Effector memory CD4-positive, alpha-beta T cell (primary cell): Measurements from ENCODE around the gene LDLRAD3.

Experiments
- DNase-seq, 3 donors: peaks; one replicate each; pipeline ENCODE4 v3.0.0-alpha.2; 2020
- H3K27ac ChIP-seq: 2 replicates; pipeline ENCODE4 v1.7.0; 2013; ENCODE audit warnings: mild to moderate bottlenecking, low read length, moderate library complexity; ENCODE audit not compliant: insufficient read depth, poor library complexity, severe bottlenecking
- H3K27me3 ChIP-seq: replicated peaks from 2 replicates; pipeline ENCODE4 v1.7.0; 2013; ENCODE audit warnings: mild to moderate bottlenecking, low read length; ENCODE audit not compliant: insufficient read depth, control insufficient read depth, poor library complexity, severe bottlenecking
- H3K36me3 ChIP-seq: 2 replicates; pipeline ENCODE4 v1.7.0; 2013; ENCODE audit warnings: mild to moderate bottlenecking, low read length, moderate library complexity; ENCODE audit not compliant: control insufficient read depth, insufficient read depth
- H3K4me1 ChIP-seq: 2 replicates; pipeline ENCODE4 v1.7.0; 2013; ENCODE audit warnings: low read length, mild to moderate bottlenecking; ENCODE audit not compliant: control insufficient read depth, insufficient read depth, poor library complexity, severe bottlenecking
- H3K4me3 ChIP-seq: 2 replicates; pipeline ENCODE4 v1.7.0; 2013; ENCODE audit warnings: low read length, low read depth, mild to moderate bottlenecking; ENCODE audit not compliant: insufficient read depth, poor library complexity, severe bottlenecking
- H3K9me3 ChIP-seq: 2 replicates; pipeline ENCODE4 v1.7.0; 2013; ENCODE audit warnings: mild to moderate bottlenecking, low read length, moderate library complexity; ENCODE audit not compliant: control insufficient read depth

LDLRAD3 gene

GRCh38 chr11:36114095-36114494, 170.2 kb downstream of the LDLRAD3 start:
- no peaks in the 10 kb centered on the region for H3K27me3 ChIP-seq
- H3K36me3 ChIP-seq = no peaks in the 10 kb centered on the region
- no peaks in the 10 kb centered on the region for H3K9me3 ChIP-seq
- DNase-seq = no peak
- H3K4me1 ChIP-seq = no peaks in the 10 kb centered on the region
- no peak overlapping the region for H3K4me3 ChIP-seq
- H3K27ac ChIP-seq = no peak overlapping the region

- Histone ChIP-seq H3K9me3 (no peaks in the 10 kb centered on the region), H3K4me1 (no peaks in the 10 kb centered on the region), H3K27ac (no peak overlapping the region), H3K4me3 (no peak overlapping the region), H3K36me3 (no peaks in the 10 kb centered on the region), H3K27me3 (no peaks in the 10 kb centered on the region)
- DNase-seq = no peak
Measured at GRCh38 chr11:36115378-36115801, 171.5 kb downstream of the LDLRAD3 start.

GRCh38 chr11:36116161-36116560, 172.3 kb downstream of the LDLRAD3 start:
- no peaks in the 10 kb centered on the region for H3K36me3 ChIP-seq
- no peaks in the 10 kb centered on the region for H3K4me1 ChIP-seq
- DNase-seq = no peak
- H3K9me3 ChIP-seq = no peaks in the 10 kb centered on the region
- H3K27me3 ChIP-seq = no peaks in the 10 kb centered on the region
- no peak overlapping the region for H3K4me3 ChIP-seq
- no peak overlapping the region for H3K27ac ChIP-seq

GRCh38 chr11:36118084-36118483, 174.2 kb downstream of the LDLRAD3 start:
- Histone ChIP-seq H3K27ac (no peak overlapping the region), H3K27me3 (no peaks in the 10 kb centered on the region), H3K4me1 (no peaks in the 10 kb centered on the region), H3K9me3 (no peaks in the 10 kb centered on the region), H3K36me3 (no peaks in the 10 kb centered on the region), H3K4me3 (no peak overlapping the region)
- DNase-seq = no peak

- Histone ChIP-seq H3K27me3 (no peaks in the 10 kb centered on the region), H3K4me1 (no peaks in the 10 kb centered on the region), H3K9me3 (no peaks in the 10 kb centered on the region), H3K27ac (no peak overlapping the region), H3K36me3 (no peaks in the 10 kb centered on the region), H3K4me3 (no peak overlapping the region)
- no peak for DNase-seq
Measured at GRCh38 chr11:36119300-36119699, 175.4 kb downstream of the LDLRAD3 start.

GRCh38 chr11:36121054-36121453, 177.2 kb downstream of the LDLRAD3 start:
- no peak overlapping the region for H3K27ac ChIP-seq
- no peaks in the 10 kb centered on the region for H3K9me3 ChIP-seq
- DNase-seq = no peak
- no peaks in the 10 kb centered on the region for H3K36me3 ChIP-seq
- H3K27me3 ChIP-seq = no peaks in the 10 kb centered on the region
- no peaks in the 10 kb centered on the region for H3K4me1 ChIP-seq
- no peak overlapping the region for H3K4me3 ChIP-seq

GRCh38 chr11:36122671-36123070, 178.8 kb downstream of the LDLRAD3 start:
- Histone ChIP-seq H3K36me3 (no peaks in the 10 kb centered on the region), H3K9me3 (no peaks in the 10 kb centered on the region), H3K4me3 (no peak overlapping the region), H3K27ac (no peak overlapping the region), H3K27me3 (no peaks in the 10 kb centered on the region), H3K4me1 (no peaks in the 10 kb centered on the region)
- DNase-seq = no peak

GRCh38 chr11:36123336-36124101, 179.7 kb downstream of the LDLRAD3 start:
- Histone ChIP-seq H3K27ac (no peak overlapping the region), H3K36me3 (no peaks in the 10 kb centered on the region), H3K27me3 (no peaks in the 10 kb centered on the region), H3K4me3 (no peak overlapping the region), H3K9me3 (no peaks in the 10 kb centered on the region), H3K4me1 (no peaks in the 10 kb centered on the region)
- no peak for DNase-seq

GRCh38 chr11:36126678-36127077, 182.8 kb downstream of the LDLRAD3 start:
- Histone ChIP-seq H3K4me3 (no peak overlapping the region), H3K9me3 (no peaks in the 10 kb centered on the region), H3K36me3 (no peaks in the 10 kb centered on the region), H3K27me3 (peaks cover 5% of the 10 kb centered on the region), H3K27ac (no peak overlapping the region), H3K4me1 (no peaks in the 10 kb centered on the region)
- no peak for DNase-seq

- Histone ChIP-seq H3K36me3 (no peaks in the 10 kb centered on the region), H3K27ac (no peak overlapping the region), H3K27me3 (peaks cover 5% of the 10 kb centered on the region), H3K4me1 (no peaks in the 10 kb centered on the region), H3K4me3 (no peak overlapping the region), H3K9me3 (no peaks in the 10 kb centered on the region)
- DNase-seq = no peak
Measured at GRCh38 chr11:36127550-36127949, 183.7 kb downstream of the LDLRAD3 start.
